HFF-Myc (cell line): ENCODE measurements around the gene MFN2.

Experiments
- DNase-seq: peaks from one replicate; pipeline ENCODE4 v3.0.0-alpha.2; 2011; ENCODE audit warnings: low read depth; ENCODE audit errors: extremely low read depth
- H3K4me3 ChIP-seq: replicated peaks from 2 replicates; pipeline ENCODE4 v1.5.1; 2011; ENCODE audit warnings: low read depth, mild to moderate bottlenecking, control low read depth, low read length
- CTCF ChIP-seq: IDR thresholded peaks from 2 replicates; pipeline ENCODE4 v1.5.1; 2012; ENCODE audit warnings: mild to moderate bottlenecking, low read depth, low read length, control low read depth; ENCODE audit errors: missing control alignments

Gene MFN2

GRCh38 chr1:12059722-12060464 lies 79.6 kb downstream of the MFN2 start:
- no peak for DNase-seq
- H3K4me3 ChIP-seq, result no peak overlapping the region
- TF ChIP-seq CTCF, result no peak

GRCh38 chr1:12060500-12060899 lies 80.3 kb downstream of the MFN2 start:
- no peak overlapping the region for H3K4me3 ChIP-seq
- TF ChIP-seq CTCF, result no peak
- DNase-seq, result no peak
